NCI-H146 treated with DMSO at 0.1 percent for 48 hours (cell line): ENCODE data around the gene PTTG1.

Source experiments
- DNase-seq: peaks from one replicate; lab custom pipeline; 2025; ENCODE audit not compliant: unreplicated experiment; lab: John Stamatoyannopoulos, UW

The PTTG1 gene

GRCh38 chr5:160470437-160471361 is 49.0 kb downstream of the PTTG1 start:
- DNase-seq, result no peak

GRCh38 chr5:160471761-160472160 is 50.1 kb downstream of the PTTG1 start:
- no peak for DNase-seq

- DNase-seq, result no peak
Measured at GRCh38 chr5:160472482-160472881, 50.8 kb downstream of the PTTG1 start.

GRCh38 chr5:160473681-160474080 is 52.0 kb downstream of the PTTG1 start:
- DNase-seq, result no peak

GRCh38 chr5:160474084-160474483 is 52.4 kb downstream of the PTTG1 start:
- DNase-seq, result no peak

GRCh38 chr5:160475864-160476438 is 54.3 kb downstream of the PTTG1 start:
- DNase-seq, result no peak

- no peak for DNase-seq
Measured at GRCh38 chr5:160477266-160477970, 55.8 kb downstream of the PTTG1 start.

GRCh38 chr5:160478163-160478562 is 56.5 kb downstream of the PTTG1 start:
- DNase-seq, result no peak
